Memory B cell (primary cell): Measurements from ENCODE around the gene EXOG.

Experiments used
- ATAC-seq: fragments of 150-1000 bp; cut with Tn5 transposase; 2 replicates; pipeline ENCODE4 v1.10.0; 2021; ENCODE audit warnings: low read depth, mild to moderate bottlenecking, moderate library complexity
- DNase-seq, 2 donors: peaks; one replicate each; pipeline ENCODE4 v3.0.0; 2022; ENCODE audit warnings: low spot score in 2 of 2
- H3K27ac Mint-ChIP-seq: one replicate; pipeline ENCODE4 v1.8.0; 2022; ENCODE audit warnings: mild to moderate bottlenecking, moderate library complexity, mixed read lengths
- H3K27me3 Mint-ChIP-seq: one replicate; pipeline ENCODE4 v1.8.0; 2022; ENCODE audit warnings: mixed read lengths
- H3K36me3 Mint-ChIP-seq: one replicate; pipeline ENCODE4 v1.8.0; 2022; ENCODE audit warnings: mild to moderate bottlenecking, mixed read lengths
- H3K4me1 Mint-ChIP-seq: one replicate; pipeline ENCODE4 v1.8.0; 2022; ENCODE audit warnings: mixed read lengths
- H3K4me3 Mint-ChIP-seq: one replicate; pipeline ENCODE4 v1.8.0; 2022; ENCODE audit warnings: mild to moderate bottlenecking, moderate library complexity, mixed read lengths
- H3K9me3 Mint-ChIP-seq: one replicate; pipeline ENCODE4 v1.8.0; 2022; ENCODE audit warnings: mixed read lengths

EXOG gene

DNA sequence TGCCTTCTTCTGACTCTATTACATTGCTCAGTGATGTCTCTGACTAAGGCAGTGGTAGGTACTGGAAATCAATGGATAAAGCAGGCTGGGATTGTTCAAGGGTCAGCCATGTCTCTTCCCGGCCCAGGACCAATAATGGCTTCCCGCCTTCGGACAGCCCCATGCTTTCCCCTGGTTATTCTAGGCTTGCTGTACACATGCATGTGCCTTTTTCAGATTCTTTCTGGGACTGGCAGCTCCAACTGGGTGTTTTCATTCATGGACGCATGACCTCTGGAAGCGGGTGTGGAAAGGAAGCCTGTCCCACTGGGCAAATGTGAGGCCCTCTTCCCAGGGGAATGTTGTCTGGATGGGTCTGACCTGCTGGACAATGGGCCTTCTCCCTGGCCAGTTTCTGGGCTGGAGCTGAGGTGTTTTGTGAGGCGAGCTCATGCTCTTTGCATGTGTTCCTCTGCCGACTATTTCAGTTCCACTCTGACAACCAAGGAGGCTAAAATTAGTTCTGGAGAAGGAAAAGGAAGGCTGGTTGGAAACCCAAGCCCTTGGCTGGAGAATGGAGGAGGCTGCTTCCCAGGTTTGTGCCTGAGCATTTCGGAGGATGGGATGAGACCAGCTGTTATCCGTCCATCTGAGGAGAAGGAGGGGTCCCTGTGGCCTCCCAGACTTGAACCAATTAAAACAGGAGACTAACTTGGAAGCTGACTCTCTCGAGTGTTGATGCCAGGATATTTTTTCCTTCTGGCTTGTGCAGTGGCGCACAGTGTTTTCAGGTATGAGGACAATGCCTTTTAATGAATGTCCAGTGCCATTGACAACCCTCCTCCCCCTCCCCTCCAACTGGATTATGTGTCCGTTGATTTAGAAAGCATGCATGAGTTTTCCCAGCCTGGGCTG is 35.5 kb upstream of the EXOG start:
- H3K4me1 Mint-ChIP-seq, result peaks cover 3% of the 10 kb centered on the region
- peaks cover 2% of the 10 kb centered on the region for H3K36me3 Mint-ChIP-seq
- no peak for ATAC-seq
- no peak overlapping the region for H3K27ac Mint-ChIP-seq
- no peak for DNase-seq
- H3K27me3 Mint-ChIP-seq, result peaks cover 1% of the 10 kb centered on the region
- no peak overlapping the region for H3K4me3 Mint-ChIP-seq
- peaks cover 3% of the 10 kb centered on the region for H3K9me3 Mint-ChIP-seq

DNA sequence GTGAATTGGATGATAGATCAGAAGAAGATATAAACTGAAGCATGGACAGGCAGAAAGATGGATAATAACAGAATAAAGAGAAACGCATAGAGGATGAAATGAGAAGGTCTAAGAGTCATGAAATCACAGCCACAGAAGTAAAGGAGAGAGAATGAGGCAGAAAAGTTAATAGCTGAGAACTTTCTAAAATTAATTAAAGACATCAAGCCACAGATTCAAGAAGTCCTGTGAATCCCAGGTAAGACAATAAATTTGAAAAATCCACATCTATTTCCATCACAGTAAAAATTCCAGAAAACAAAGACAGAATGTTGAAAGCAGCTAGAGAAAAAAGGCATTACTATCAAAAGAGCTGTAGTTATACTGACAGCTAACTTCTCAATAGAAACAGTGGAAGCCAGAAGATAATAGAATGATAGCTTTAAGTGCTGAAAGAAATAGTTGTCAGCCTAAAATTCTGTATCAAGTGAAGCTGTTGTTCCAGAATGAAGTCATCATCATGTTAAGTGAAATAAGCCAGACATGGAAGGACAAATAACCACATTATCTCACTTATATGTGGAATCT is 30.5 kb upstream of the EXOG start:
- Mint-ChIP-seq H3K27me3 (peaks cover 1% of the 10 kb centered on the region), H3K4me3 (no peak overlapping the region), H3K27ac (no peak overlapping the region), H3K4me1 (no peaks in the 10 kb centered on the region), H3K9me3 (peaks cover 14% of the 10 kb centered on the region), H3K36me3 (peaks cover 8% of the 10 kb centered on the region)
- DNase-seq (no peak), ATAC-seq (no peak)

DNA sequence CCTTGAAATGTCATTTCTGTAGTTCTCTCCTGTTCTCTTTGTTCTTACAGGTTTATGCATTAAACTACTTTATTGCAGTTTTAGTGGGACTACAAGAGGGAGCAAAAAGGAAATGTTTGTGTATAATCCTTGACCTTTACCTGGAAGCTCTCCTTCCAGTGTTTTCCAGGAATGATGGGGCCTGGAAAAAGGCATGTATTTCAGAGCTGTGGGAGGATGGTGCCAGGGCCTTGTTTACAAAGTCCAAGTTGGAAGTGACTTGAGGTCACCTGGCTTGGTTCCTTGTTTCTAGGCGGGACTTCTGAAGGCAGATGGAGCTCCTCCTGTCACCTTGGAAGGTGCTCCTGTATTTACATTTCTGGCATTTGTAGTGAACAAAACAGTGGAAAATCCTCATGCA is 27.4 kb upstream of the EXOG start:
- no peak overlapping the region for H3K4me3 Mint-ChIP-seq
- H3K27ac Mint-ChIP-seq, result no peak overlapping the region
- peaks cover 8% of the 10 kb centered on the region for H3K36me3 Mint-ChIP-seq
- H3K4me1 Mint-ChIP-seq, result peaks cover 2% of the 10 kb centered on the region
- ATAC-seq, result no peak
- H3K9me3 Mint-ChIP-seq, result peaks cover 16% of the 10 kb centered on the region
- DNase-seq, result no peak
- H3K27me3 Mint-ChIP-seq, result peaks cover 1% of the 10 kb centered on the region

DNA sequence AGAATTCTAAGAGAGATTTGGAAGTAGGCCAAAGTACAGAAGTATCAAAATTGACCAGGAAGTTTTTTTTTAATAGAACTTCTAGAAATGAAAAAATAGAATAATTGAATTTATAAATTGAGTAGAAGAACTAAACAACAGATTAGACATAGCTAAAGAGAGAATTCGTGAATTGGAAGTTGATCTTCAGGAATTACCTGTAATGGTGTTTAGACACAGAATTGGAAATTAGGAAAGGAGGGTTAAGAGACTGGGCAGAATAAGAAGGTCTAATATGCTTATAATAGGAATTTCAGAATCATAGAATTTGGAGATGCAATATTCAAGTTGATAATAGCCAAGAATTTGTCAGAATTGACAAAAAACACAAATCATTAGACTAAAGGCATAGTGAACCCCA is 26.3 kb upstream of the EXOG start:
- ATAC-seq, result no peak
- H3K36me3 Mint-ChIP-seq, result peaks cover 8% of the 10 kb centered on the region
- peaks cover 2% of the 10 kb centered on the region for H3K4me1 Mint-ChIP-seq
- DNase-seq, result no peak
- peaks cover 16% of the 10 kb centered on the region for H3K9me3 Mint-ChIP-seq
- no peak overlapping the region for H3K27ac Mint-ChIP-seq
- no peak overlapping the region for H3K4me3 Mint-ChIP-seq
- peaks cover 1% of the 10 kb centered on the region for H3K27me3 Mint-ChIP-seq

DNA sequence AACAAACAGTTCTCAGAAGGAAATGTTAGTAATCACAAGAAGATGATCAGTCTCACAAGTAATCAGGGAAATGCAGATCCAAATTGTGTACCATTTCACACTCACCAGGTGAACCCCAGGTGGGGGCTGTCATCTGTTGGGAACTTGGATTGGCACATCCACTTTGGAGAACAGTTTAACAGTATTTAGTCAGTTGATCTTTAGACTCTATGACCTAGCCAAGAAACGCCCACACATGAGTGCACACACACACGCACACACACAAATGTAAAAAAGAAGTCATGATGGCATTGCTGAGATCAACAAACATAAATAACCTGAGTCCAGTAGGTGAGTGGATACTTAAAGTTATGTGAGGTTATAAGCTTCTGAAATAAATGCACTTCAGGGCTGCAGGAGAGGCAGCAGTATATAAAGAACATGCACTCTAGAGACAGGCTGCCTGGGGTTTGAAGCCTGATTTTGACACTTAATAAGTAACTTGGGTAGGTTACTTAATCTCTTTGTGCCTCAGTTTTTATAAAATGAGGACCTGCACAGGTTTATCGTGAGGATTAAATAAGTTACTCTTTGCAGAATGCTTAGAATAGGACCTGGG is 24.8 kb upstream of the EXOG start:
- H3K27ac Mint-ChIP-seq, result no peak overlapping the region
- peaks cover 12% of the 10 kb centered on the region for H3K9me3 Mint-ChIP-seq
- peaks cover 5% of the 10 kb centered on the region for H3K36me3 Mint-ChIP-seq
- ATAC-seq (no peak), DNase-seq (no peak)
- H3K4me1 Mint-ChIP-seq, result peaks cover 2% of the 10 kb centered on the region
- no peaks in the 10 kb centered on the region for H3K27me3 Mint-ChIP-seq
- no peak overlapping the region for H3K4me3 Mint-ChIP-seq

DNA sequence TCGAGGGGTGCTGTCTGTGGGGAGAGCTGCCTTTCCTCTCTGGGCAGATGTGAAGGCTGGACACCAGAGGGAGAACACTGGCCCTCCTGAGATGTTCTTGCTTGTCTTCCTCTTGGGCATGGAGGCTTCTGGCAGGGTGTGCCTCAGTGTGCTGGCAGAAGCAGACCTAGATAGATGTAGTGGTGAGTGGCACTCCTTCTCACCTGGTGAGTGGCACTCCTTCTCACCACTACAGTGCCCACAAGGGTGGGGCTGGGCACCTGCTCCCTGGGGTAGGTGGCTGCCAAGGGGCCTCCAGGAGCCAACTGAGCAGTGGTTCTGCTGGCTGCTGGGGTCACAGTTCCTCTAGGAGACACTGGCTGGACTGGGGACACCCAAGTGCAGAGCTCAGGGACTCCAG is 23.8 kb upstream of the EXOG start:
- no peak overlapping the region for H3K4me3 Mint-ChIP-seq
- peaks cover 12% of the 10 kb centered on the region for H3K9me3 Mint-ChIP-seq
- no peak for DNase-seq
- no peak overlapping the region for H3K27ac Mint-ChIP-seq
- H3K4me1 Mint-ChIP-seq, result peaks cover 2% of the 10 kb centered on the region
- H3K36me3 Mint-ChIP-seq, result peaks cover 5% of the 10 kb centered on the region
- no peaks in the 10 kb centered on the region for H3K27me3 Mint-ChIP-seq
- ATAC-seq, result no peak

DNA sequence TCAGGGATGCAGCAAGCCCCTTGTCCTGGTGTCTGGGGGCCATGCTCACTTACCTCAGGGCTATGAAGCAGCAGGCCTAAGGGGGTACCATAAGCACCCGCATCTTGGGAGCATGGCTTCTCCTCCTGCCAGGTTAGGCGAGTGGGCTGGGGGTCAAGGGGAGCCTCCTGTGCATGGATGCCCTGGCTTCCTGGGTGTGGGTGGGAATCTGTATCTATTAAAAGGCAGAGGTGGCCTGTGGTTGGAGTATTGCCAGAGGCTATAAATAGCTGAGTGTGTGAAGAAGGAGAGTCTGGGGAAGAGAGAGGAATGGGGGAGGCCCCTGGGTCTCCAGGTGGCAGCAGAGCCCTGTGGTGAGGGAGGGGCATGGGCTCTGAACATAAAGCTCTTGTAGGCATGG is 22.9 kb upstream of the EXOG start:
- Mint-ChIP-seq H3K9me3 (peaks cover 12% of the 10 kb centered on the region), H3K27ac (no peak overlapping the region), H3K36me3 (peaks cover 5% of the 10 kb centered on the region), H3K27me3 (no peaks in the 10 kb centered on the region), H3K4me1 (peaks cover 2% of the 10 kb centered on the region), H3K4me3 (no peak overlapping the region)
- no peak for ATAC-seq
- DNase-seq, result no peak

DNA sequence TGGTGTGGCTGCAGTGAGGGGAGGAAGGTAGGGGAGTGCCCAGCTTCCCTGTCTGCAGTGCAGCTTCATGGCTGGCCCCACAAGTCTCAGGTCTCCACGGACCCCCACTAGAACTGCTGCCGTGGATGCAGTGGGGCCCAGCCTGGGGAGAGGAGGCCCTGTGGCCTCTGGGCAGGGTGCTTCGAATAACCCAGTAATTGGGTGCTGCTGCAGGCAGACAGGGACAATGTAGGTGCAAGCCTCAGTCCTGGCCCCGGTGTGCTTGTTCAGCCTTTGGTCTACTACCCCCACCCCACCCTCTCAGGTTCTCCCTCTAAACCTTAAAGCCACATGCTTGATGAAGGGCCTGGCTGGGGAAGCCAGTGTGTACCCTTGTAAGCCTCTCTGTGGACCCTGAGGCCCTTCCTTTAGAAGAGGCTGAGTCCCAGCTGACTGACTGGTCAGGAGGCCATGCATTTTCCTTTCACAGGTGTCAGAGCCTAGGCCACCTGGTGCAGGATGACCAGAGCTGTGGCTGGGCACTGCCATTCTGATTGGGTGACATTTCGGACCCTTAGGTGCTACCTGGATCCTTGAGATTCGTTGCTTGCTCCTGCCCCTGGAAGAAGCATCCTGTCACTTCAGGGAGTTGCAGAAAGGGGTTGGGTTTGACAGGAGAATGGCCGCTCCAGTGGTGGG is 21.1 kb upstream of the EXOG start:
- Mint-ChIP-seq H3K27ac (no peak overlapping the region), H3K27me3 (no peaks in the 10 kb centered on the region), H3K4me3 (no peak overlapping the region), H3K9me3 (peaks cover 5% of the 10 kb centered on the region), H3K4me1 (peaks cover 2% of the 10 kb centered on the region), H3K36me3 (no peaks in the 10 kb centered on the region)
- ATAC-seq (no peak), DNase-seq (no peak)

DNA sequence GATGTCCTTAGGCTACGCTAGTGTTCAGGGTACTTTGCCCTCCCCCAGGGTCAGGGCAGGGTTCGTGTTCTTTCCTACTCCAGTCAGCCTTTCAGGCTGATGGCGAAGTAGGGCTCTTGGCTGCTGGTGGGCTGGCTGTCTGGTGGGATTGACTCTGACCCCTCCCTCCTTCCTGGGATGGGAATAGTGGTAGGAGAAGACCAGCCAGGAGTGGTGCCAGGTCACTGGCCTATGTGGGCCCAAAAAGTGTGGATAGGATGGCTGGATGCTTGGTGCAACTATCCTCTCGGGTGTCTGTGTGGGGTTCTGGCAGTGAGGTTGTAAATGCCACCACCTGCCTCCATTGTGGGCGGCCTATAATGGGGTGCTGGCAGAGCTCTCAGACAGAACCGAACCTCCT is 20.4 kb upstream of the EXOG start:
- H3K4me3 Mint-ChIP-seq, result no peak overlapping the region
- no peak for ATAC-seq
- peaks cover 1% of the 10 kb centered on the region for H3K9me3 Mint-ChIP-seq
- peaks cover 2% of the 10 kb centered on the region for H3K4me1 Mint-ChIP-seq
- no peaks in the 10 kb centered on the region for H3K36me3 Mint-ChIP-seq
- H3K27me3 Mint-ChIP-seq, result no peaks in the 10 kb centered on the region
- no peak for DNase-seq
- no peak overlapping the region for H3K27ac Mint-ChIP-seq

DNA sequence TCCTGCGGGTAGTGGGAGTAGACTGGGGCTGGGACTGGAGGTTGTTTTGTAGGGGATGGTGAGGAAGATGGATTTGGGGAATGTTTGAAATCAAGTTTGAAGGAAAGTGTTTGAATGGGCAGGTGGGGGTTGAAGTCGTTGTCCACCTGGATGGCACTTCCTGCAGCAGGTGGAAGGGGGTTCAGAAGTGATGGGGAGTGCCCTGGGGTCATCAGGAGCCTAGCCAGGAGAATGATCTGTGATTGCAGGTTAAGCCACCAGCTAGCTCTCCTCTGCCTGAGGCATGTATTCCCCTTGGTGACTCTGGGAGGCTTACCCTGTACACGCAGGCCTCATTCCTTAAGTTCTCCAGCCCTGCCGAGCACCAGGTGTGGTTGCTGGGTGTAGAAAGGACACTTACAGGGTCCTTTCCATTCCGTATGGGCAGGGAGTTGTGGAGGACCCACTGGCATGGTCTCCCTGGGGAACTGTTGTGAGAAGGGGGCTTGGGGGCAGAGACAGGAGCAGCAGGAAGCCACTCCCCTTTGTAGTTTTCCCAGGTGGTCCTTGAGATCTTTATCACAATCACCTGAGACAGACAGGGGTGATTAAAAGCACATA is 19.9 kb upstream of the EXOG start:
- Mint-ChIP-seq H3K4me3 (no peak overlapping the region), H3K4me1 (peaks cover 2% of the 10 kb centered on the region), H3K27me3 (no peaks in the 10 kb centered on the region), H3K27ac (no peak overlapping the region), H3K36me3 (no peaks in the 10 kb centered on the region), H3K9me3 (no peaks in the 10 kb centered on the region)
- no peak for DNase-seq
- ATAC-seq, result no peak

DNA sequence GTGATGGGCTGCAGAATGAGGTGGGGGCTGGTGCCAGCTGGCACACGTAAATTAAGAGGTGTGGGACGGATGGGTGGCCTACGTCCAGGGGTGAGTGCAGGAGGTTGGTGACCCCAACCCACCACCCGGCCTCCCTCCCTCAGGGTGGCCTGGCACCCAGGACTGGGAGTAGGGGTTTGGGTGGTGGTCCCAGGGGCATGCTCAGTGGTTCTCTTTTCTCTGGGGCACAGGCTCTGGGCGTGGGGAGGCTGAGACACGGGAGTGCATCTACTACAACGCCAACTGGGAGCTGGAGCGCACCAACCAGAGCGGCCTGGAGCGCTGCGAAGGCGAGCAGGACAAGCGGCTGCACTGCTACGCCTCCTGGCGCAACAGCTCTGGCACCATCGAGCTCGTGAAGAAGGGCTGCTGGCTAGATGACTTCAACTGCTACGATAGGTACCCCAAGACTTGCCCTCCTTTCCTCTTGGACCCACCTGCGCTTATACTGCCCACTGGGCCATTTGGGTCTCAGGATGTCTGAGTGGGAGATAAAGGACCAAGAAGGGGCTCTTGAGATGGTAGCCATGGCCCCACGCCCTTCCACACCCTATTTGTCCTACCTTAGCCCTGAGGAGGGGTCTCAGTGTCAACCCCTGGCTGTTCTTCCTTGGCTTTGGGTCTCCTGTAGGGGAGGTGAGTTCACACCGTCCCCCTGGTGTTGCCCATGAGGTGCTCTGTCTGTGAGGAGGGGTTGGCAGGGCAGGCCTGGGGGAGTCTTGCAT is 18.9 kb upstream of the EXOG start:
- no peak overlapping the region for H3K27ac Mint-ChIP-seq
- peaks cover 2% of the 10 kb centered on the region for H3K4me1 Mint-ChIP-seq
- no peaks in the 10 kb centered on the region for H3K27me3 Mint-ChIP-seq
- DNase-seq, result no peak
- no peaks in the 10 kb centered on the region for H3K9me3 Mint-ChIP-seq
- no peak overlapping the region for H3K4me3 Mint-ChIP-seq
- ATAC-seq, result no peak
- H3K36me3 Mint-ChIP-seq, result peaks cover under 1% of the 10 kb centered on the region

DNA sequence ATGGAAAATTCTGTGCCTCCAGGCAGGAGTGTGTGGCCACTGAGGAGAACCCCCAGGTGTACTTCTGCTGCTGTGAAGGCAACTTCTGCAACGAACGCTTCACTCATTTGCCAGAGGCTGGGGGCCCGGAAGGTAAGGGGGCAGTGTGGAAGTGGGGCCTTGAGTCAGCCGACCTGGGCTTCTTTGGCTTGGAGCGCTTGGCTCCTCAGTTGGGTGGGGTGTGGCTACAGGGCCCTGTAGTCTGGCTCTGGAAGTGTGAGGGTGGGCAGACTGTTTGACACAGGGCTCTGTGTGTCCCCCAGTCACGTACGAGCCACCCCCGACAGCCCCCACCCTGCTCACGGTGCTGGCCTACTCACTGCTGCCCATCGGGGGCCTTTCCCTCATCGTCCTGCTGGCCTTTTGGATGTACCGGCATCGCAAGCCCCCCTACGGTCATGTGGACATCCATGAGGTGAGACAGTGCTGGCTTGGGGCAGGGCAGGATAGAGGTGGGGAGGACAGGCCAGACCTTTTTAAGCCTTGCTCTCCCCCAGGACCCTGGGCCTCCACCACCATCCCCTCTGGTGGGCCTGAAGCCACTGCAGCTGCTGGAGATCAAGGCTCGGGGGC is 18.2 kb upstream of the EXOG start:
- no peaks in the 10 kb centered on the region for H3K9me3 Mint-ChIP-seq
- ATAC-seq (no peak), DNase-seq (no peak)
- H3K4me1 Mint-ChIP-seq, result no peaks in the 10 kb centered on the region
- H3K27ac Mint-ChIP-seq, result no peak overlapping the region
- peaks cover 3% of the 10 kb centered on the region for H3K36me3 Mint-ChIP-seq
- H3K4me3 Mint-ChIP-seq, result no peak overlapping the region
- H3K27me3 Mint-ChIP-seq, result no peaks in the 10 kb centered on the region

DNA sequence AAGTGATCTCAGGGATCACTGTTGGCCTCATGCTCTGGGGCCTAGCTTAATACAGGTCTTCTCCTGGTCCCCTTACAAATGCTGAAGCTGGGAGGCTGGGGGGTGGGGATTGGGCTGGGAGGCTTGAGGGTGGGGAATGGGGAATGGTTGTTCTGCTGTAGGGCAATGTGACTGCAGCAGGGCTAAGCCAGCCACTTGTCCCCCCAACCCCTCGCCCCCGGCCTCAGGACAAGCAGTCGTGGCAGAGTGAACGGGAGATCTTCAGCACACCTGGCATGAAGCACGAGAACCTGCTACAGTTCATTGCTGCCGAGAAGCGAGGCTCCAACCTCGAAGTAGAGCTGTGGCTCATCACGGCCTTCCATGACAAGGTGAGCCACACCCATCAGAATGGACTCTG is 17.2 kb upstream of the EXOG start:
- Mint-ChIP-seq H3K9me3 (no peaks in the 10 kb centered on the region), H3K27ac (no peak overlapping the region), H3K36me3 (peaks cover 6% of the 10 kb centered on the region), H3K4me1 (no peaks in the 10 kb centered on the region), H3K27me3 (no peaks in the 10 kb centered on the region), H3K4me3 (no peak overlapping the region)
- ATAC-seq (no peak), DNase-seq (no peak)
